NCI-H774 (cell line): ENCODE results near the gene SPRR4.

Experiments used
- DNase-seq: peaks from one replicate; lab custom pipeline; 2025; lab: John Stamatoyannopoulos, UW

The SPRR4 gene, protein sequence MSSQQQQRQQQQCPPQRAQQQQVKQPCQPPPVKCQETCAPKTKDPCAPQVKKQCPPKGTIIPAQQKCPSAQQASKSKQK

DNA sequence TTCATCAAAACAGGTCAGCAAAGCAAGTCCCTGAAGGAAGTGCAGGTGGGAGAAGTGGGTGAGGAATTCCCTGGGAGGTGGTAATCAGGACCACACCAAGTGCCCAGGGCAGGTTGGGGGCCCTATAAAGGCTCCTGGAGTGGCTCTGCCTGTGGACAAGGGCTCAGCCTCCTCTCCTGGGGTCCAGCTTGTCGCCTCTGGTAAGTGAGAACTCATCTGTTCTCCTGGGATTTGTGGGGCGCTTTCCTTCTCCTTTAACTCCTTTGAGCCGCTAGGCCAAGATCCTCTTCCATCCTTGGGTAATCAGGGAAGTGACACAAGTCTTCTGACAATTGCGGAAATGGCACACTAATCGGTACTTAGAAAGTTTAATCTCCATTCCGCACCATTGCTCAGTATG, at the start of gene SPRR4:
Gene SPRR4, plus strand, starts transcription at position 154 of the 400 bp plus-strand sequence. CDS start 1,243 bp downstream, outside the sequence.
- no peak for DNase-seq

DNA sequence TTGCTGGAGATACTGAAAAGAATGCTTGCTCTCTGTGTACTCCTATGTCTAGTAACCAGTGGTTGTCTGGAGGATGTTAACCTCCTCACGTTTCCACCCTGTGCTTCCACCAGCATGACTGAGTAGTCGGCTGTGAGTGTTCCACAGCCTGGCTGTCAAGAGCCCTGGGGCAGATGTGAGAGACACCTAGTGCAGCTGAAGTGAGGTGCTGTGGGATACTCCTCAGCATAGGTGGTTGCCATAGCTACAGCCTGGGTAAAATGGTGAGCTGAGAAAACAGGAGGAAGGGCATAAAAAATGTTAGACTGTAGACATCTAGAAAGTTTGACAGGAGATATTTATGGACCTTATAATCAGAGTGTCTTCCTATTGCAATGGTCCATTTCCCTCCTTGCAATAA, 46.3 kb upstream of the SPRR4 start:
- DNase-seq, result no peak

DNA sequence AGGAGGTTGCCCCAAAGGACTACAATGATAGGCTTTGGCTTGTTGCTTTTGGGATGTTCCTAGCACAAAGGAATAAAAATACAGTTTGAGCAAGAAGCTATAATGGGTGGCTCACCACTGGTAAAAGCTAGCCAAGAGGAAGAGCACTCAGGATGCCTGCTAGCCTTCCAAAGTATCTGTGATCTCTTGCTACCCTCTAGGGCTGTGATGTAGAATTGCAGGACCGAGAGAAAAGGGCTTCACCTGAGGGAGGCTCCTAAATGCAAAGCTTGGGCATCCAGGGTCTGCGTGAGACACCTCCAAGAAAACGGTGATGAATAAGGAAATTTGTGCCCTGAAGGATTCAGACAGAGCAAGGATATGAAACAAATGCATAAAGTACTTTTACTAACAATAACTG, 44.4 kb upstream of the SPRR4 start:
- no peak for DNase-seq

DNA sequence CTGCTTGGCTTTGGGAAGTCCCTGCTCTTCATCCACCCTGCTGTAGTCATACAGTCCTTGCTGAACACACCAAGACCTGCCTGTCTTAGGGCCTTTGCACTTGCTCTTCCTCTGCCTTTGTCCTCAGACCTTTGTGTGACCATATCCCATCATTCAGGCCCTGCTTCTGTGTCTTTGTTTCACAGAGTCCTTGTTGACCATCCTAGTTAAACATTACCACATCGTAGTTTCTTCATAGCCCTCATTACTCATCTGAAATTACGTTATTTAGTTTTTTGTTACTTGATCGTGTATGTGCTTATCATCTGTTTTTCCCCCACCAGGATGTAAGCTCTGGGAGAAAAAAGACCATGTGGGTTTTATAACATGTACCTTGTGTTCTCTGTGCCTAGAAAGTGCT, 41.8 kb upstream of the SPRR4 start:
- DNase-seq, result no peak

DNA sequence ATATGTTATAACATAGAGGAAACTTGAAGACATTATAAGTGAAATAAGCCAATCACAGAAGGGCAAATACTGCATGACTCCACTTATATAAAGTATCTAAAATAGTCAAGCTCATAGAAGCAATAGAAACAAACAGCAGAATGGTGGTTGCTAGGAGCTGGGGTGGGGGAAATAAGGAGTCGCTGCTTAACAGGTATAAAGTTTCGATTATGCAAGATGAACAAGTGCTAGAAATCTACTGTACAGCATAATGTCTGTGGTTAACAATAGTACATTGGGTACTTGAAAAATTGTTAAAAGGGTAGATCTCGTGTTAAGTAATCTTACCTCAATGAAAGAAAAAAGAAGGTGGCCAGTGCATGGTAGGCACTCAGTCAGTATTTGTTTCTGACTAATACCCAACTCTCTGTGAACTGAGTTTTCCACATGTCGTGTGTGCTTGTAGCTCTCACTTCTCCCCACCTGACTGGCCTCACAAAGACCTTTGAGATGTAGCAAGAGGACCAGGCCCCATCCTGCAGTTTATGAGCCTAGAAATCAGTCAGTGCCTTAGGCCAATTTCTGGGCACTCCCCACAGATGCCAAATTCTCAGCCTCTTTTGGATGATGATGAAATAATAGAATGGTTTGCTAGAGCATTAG, 38.2 kb upstream of the SPRR4 start:
- DNase-seq, result no peak

DNA sequence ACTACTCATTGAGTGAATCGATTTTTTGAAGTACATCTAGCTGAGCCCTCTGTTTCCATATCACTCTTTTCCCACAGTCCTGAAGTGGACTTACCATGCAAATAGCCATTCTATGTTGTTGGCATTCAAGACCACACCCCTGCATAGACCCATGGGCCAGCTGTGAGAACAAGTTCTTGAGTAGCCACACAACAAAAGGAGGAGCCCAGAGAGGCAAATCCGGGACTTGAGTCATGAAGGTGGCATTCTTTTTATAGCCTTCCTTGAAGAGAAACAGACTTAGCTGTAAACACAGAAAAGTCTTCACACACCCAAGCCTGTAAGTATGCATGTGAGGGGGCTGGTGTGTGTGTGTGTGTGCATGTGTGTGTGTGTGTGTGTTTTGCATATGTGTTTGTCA, 37.3 kb upstream of the SPRR4 start:
- DNase-seq, result no peak

DNA sequence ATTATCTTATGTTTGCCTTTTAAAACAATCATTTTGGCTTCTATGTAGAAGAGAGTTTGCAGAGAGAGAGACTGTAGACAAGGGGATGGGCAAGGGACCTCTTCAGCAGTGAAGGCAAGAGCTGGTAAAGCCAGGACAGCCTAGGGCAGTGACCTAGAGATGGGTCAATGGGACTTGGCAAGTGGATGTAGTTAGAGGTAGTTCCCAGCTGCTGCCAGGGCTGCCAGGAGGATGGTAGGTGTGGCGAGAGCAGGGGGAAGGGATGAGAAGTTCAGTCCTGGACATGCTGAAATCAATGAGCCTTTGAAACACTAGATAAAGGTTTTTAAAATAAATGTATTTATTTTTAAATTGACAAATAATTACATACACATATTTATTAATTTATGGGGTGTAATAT, 29.8 kb upstream of the SPRR4 start:
- no peak for DNase-seq

DNA sequence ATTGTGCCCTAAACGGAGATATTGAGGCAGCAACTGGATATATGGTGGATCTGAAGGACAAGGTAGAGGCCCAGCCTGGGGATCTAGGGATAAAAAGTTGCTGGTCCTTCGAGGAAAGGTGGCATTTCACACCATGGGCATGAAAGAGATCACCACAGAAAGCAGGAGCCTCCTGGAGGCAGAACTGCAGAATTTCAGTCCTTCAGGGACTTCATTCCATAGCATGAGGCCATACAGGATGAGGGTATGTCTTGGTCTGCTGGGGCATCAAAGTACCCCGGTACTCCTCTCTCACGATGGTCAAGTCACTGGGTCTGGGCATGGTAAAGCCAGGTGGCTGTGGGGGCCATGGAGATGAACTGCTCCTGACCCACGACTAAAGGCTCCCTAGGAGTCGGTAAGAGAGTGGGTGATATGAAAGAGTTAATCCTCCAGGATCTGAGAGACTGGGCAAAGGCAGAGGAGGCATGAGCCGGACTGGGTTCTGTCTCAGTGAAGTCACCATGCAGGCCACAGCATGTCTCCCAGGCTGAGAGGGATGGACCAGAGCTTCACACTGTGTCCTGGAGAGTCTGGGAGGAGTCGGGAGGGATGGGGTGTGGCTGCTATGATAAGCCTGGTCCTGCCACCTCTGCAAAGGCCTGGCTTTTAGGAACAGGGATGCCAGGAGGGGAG, 29.3 kb upstream of the SPRR4 start:
- no peak for DNase-seq

DNA sequence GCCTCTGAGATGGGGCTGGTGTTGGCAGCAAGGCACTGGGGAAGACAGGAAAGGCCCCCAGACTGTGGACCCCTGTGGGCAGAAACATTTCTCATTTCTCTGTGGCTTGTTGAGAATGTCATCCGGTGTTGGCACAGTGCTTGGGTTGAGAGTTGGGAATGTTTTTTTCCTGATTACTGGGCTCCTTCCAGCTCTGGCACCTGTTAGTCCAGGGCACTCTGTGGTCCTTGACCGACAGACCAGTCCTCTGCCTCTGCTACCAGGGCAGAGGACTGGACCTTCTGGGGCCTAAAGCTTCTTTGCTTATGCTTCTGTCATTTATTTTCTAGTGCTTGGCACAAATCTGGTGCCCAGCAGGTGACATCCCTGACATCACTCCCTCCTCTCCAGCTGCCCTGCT, 28.3 kb upstream of the SPRR4 start:
- DNase-seq, result no peak

DNA sequence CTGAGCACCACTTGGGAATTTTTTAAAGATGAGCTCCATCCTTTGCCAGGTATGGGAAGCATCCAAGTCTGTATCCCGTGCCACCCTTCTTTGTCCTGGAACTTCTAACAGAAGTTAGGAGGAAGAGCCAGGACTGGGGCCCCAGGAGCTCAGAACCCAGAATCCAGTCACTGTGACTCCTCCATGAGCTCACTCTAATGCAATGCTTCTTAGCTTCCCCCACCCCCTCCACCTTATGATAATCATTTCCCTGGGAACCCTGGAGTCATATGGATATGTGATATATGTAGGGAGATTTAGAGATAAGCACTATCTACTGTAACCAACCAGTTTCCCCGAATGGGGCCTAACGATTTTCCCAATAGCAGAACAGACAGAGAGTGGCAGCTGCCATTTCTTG, 24.2 kb upstream of the SPRR4 start:
- no peak for DNase-seq

DNA sequence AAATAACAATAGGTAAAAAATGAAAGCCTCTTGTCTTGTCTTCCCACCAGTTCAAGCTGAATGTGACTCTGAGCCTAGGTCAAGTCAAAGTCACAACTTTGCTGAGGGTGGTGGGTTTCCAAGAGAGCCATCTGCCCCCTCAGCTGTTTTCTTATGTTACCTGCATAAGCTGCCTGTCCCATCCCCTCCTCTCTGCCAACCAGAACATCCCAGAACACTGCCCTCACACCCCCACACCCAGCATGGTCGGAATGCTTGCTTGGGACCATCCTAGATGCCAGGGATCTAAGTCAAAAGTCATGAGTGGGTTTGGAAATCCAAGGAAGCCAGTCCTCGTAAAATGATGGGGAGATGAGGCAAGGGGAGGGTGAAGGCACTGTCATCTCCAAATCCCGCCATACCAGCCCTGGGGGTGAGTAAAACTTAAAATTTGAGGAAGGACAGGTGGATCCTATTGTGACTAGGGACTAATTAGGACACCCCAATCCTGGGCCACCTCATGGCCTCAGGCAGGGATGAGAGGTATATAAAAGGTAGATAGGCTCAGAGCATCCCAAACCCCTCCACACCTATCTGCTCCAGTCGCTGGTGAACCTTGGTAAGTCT, 23.7 kb upstream of the SPRR4 start, which contains the start of gene SPRR5:
Gene SPRR5, plus strand, starts transcription at position 556 of the 606 bp plus-strand sequence. CDS start 1,349 bp downstream, outside the sequence.
- no peak for DNase-seq

GRCh38 chr1:152951711-152952110, 18.7 kb upstream of the SPRR4 start:
- no peak for DNase-seq

DNA sequence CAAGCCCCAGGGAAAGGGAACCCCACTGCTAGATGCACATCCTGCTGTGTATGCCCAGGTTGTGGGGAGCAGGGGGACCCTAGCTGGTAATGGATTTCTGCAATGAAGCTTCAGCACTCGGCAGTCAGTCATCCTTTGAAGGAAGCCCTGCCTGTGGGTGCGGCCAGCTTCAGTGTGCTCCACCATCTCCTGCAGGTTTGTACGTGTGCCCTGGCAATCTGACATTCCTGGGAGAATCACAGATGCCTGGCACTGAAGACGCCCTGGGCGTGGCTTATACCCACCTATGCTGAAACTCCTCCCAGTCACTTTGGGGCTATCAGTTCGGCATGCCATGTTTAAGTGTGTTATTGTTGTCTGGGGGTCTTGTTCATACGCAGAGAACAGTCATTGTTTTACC, 16.7 kb upstream of the SPRR4 start:
- DNase-seq, result no peak

GRCh38 chr1:152954436-152954835, 16.0 kb upstream of the SPRR4 start:
- no peak for DNase-seq

GRCh38 chr1:152957561-152957960, 12.9 kb upstream of the SPRR4 start:
- no peak for DNase-seq

- no peak for DNase-seq
Observed at GRCh38 chr1:152959273-152959672, 11.2 kb upstream of the SPRR4 start.

DNA sequence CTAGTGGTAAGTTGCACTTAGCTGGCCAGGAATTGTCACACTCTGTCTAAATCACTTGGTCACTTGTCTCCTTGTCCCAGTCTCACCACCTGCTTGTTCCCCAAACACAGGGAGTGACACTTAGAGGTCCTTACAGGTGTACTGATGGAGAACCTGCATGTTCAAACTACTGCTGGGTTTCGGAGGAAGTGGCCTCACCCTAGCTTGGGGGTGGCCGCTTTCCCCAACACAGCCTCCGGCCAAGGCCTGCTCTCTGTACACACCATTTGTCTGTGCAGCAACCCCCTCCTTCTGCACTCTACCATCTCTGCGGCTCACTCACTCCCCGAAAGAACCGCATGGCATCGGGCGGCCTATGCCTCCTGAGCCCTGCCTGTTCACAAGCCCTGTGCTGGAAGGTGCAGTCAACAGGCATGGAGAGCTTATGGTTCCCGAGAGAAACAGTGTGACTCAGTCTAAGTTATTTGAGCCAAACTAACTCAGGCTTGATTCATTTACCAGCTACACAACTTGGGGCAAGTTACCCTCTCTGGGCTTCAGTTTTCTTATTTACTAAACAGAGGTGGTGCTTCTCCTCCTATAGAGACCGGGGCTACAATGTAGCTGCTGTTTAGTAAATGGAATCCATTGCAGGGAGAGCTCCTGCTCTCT, 10.5 kb upstream of the SPRR4 start:
- no peak for DNase-seq

- DNase-seq, result no peak
Observed at GRCh38 chr1:152960452-152961044, 9.9 kb upstream of the SPRR4 start.

- no peak for DNase-seq
Observed at GRCh38 chr1:152961226-152961891, 9.1 kb upstream of the SPRR4 start.

DNA sequence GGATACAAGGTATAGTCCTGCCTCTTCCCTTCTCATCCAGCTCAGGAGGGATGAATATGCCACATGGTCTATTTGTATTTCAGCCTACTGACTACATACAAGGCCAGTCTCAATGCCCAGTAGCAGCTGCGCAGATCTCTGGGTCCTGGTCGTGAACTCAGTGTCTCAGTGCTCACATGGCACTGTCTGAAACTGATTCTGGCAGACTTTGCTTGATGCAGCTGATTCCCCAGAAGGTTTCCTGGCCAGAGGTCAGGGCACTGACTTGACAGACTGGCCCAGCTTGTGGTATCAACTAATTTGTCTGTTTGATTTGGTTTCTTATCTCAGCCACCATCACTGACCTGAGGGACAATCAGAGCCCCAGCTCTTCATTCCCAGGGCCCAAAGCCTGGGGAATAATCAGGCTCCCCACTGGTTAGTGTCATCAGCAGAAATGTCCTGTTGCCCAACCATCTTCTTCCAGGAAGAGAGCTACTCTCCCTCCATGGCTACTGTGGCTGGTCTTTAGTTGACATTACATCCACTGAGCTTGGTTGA, 7.5 kb upstream of the SPRR4 start:
- no peak for DNase-seq

DNA sequence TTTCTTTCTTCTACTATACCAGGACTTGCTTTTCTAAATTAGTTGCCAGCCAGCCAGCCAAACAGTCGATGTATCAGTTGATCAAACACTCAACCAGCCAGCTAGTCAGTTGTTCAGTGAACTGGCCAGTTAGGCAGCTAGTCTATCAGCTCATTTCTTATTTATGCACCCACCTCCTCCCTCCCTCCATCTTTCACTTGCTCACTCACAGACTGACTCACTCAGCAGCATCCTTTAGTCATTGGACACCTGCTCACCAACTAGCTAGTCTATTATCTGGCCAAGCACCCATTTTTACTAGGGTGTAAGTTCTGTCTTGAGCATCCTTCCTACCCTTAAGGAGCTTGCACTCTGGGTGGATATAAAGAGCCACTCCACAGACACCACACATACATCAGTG, 5.9 kb upstream of the SPRR4 start:
- DNase-seq, result no peak

- no peak for DNase-seq
Observed at GRCh38 chr1:152965853-152966252, 4.6 kb upstream of the SPRR4 start.
